SHP77 treated with DMSO at 0.1 percent for 48 hours (cell line): Measurements from ENCODE around the gene CCDC148.

Experiments used
- DNase-seq: peaks from one replicate; lab custom pipeline; 2025; lab: John Stamatoyannopoulos, UW

Gene CCDC148

GRCh38 chr2:158124896-158125295 lies 331.7 kb downstream of the CCDC148 start:
- DNase-seq = no peak
